HUDEP-2 (cell line): ENCODE results near the gene PROZ.
A peak's percentile ranks its signal among the peaks of the same experiment; 100 is the strongest.
"Not testable (repeated sequence)": the region's sequence is repeated elsewhere in the genome, so short reads cannot be mapped to it uniquely, and the experiment has no call there.

Experiments used
- DNase-seq, 76 experiments: peaks; one replicate each; lab custom pipeline; 2025; ENCODE audit not compliant: unreplicated experiment in 76 of 76; lab: John Stamatoyannopoulos, UW

Gene PROZ

DNA sequence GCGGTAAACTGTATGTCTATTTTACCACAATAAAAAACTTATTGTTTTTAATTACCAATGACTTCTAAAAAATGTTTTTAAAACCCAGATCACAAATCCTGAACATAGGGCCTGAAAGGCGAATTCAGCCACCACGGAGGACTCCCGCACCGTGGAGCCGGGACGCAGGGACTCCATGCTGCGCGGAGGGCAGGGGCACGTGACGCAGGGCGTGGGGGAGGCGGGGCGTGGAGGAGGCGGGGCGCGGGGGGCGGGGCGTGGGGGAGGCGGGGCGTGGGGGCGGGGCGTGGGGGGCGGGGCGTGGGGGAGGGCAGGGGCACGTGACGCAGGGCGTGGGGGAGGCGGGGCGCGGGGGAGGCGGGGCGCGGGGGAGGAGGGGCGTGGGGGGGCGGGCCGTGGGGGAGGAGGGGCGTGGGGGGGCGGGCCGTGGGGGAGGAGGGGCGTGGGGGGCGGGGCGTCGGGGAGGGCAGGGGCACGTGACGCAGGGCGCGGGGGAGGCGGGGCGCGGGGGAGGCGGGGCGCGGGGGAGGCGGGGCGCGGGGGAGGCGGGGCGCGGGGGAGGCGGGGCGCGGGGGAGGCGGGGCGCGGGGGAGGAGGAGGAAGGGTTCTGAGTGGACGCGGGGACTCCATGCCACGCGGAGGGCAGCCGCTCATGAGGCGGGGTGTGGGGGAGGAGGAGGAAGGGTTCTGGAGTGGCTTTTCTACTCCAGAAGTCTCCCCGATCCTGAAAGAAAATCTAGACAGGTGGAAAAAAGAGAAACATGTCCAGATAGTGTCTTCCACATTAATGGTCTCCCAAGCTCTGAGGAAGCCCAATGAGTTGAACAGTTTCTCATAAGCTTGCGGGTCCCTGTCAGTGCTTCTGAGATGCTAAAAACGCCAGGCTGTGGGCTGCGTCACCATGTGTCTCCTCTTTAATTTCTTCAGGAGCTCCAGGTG is 4.4 kb upstream of the PROZ start:
- DNase-seq = peak in 69 of 76 experiments; percentile 6 to 83 (median 59)

GRCh38 chr13:113155201-113155600 is 3.2 kb upstream of the PROZ start:
- no peak for DNase-seq

DNA sequence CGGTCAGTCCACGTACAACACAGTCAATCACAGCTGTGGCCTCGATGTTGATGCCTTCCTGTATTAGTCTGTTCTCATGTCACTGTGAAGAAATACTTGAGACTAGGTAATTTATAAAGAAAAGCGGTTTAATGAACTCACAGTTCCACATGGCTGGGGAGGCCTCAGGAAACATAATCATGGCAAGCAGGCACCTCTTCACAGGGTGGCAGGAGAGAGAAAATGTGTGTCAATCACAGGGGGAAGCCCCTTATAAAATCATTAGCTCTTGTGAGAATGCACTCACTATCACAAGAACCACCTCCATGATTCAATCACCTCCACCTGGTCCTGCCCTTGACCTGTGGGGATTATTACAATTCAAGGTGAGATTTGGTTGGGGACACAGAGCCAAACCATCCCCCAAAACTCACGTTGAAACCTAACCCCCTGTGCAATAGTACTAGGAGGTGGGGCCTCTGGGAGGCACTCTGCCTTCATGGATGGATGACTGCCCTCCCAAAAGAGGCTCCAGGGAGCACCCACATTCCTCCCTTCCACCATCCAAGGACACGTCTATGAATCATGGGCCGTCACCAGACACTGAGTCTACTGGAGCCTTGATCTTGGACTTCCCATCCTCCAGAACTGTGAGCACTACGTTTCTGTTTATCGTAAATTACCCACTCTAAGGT is 2.3 kb upstream of the PROZ start:
- DNase-seq = no peak

- DNase-seq = peak in 6 of 76 experiments; percentile 4 to 24 (median 14)
These were observed 1.1 kb upstream of the PROZ start for GRCh38 chr13:113157206-113157928.

DNA sequence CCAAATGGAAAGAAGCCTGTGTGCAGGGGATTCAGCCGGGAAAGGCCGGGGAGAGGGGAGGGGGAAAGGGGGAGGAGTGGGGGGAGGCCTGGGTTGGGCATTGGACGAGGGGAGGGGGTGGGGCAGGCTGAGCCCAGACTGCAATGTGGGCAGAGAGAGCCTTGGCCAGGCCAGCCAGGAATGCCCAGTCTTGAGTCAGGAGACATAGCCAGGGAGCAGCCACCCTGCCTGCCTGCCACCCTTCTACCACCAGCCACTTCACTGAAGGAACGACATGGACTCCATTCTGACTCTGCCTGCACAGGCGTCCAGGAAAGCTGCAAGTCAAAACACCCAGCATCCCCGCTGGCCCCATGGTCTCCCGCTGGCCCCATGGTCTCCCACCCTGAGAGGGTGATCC is 498 bp downstream of the PROZ start:
- no peak for DNase-seq

DNA sequence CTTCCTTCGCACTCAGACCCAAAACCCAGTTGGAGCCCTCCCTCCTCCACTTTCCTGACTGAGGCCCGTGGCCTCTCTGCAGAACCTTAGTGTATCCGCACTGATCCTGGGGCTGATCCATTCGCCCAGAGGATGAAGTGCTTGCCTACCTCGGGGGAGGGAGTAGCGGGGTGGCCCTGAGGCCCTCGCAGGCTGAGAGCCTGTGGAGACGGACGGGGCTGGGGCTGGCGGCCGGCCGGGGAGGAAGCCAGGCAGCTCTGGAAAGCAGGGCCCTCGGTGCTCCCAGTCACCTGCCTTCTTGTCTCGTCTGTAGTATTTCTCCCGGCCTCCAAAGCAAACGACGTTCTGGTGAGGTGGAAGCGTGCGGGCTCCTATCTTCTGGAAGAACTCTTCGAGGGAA is 1.3 kb downstream of the PROZ start:
- no peak for DNase-seq

GRCh38 chr13:113160983-113161382 is 2.5 kb downstream of the PROZ start:
- DNase-seq = no peak

DNA sequence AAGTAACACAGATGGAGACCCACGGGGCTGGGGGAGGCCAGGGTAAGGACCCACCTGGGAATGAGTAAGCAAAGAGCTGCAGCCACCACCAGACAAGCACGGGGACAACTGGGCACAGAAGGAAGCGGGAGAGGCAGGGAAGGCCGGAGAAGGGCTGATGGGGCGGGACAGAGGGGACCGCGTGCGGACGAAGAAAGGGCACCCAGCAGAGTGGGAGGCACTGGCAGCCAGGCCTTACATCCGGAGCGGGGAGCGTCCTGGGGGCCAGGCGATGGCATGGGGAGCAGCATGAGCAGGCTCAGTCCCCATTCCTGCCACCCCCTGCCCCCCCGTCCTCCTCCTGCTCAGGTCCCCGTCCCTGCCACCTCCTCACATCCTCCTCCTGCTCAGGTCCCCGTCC is 3.0 kb downstream of the PROZ start:
- DNase-seq = no peak

DNA sequence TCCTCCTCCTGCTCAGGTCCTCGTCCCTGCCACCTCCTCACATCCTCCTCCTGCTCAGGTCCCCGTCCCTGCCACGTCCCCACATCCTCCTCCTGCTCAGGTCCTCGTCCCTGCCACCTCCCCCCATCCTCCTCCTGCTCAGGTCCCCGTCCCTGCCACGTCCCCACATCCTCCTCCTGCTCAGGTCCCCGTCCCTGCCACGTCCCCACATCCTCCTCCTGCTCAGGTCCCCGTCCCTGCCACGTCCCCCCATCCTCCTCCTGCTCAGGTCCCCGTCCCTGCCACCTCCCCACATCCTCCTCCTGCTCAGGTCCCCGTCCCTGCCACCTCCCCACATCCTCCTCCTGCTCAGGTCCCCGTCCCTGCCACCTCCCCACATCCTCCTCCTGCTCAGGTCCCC is 3.5 kb downstream of the PROZ start:
- not testable (repeated sequence) for DNase-seq

DNA sequence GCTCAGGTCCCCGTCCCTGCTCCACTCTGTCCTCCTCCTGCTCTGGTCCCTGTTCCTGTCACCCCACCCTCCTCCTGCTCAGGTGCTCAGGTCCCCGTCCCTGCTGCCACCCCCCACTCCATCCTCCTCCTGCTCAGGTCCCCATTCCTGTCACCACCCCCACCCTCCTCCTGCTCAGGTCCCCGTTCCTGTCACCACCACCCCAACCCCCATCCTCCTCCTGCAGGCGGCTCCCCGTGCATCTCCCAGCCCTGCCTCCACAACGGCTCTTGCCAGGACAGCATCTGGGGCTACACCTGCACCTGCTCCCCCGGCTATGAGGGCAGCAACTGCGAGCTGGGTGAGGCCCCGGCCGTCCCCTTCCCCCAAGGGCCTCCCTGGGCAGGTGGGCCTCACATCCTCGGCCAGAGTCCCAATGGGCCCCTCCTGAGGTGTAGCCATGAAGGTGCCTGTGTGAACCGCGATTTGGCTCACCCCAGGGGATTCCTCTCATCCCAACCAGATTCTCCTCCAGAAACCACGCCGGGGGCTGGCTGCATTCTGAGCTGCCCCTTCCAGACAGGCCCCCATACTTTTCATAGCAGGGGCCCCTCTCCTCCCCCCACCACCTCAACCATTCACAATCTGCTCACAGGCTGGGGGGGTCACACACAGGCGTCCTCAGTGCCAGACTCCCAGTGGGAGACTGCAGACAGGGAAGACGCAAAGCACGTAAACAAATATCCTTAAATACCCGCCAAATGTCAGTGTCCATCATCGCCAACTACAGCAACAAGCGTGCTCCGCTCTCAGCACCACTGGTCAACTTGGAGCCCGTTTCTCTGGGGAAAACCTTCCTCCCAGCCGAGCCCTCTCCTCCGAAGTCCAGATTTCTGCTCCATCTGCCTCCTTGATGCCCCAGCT is 4.6 kb downstream of the PROZ start:
- no peak for DNase-seq

- DNase-seq = no peak
These were observed 6.0 kb downstream of the PROZ start for GRCh38 chr13:113164492-113164891.

GRCh38 chr13:113166266-113166665 is 7.8 kb downstream of the PROZ start:
- DNase-seq = no peak

DNA sequence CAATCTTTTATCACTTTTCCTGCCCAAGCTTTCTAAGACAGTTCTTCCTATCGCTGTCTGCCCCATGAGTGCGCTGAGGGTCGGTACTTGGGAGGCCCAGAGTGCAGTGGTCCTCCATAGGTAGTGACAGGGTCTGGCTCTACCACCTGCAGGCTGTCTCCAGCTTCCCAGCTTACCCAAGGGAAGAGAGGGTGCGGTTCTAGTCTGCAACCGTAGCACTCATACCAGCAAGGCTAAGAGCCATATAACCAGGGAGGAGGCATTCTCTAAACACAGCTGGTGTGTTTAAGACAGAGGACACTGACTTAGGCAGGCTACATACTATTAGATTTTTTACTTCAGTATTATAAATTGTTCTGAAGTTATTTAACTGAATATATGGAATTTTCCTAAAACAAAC is 8.2 kb downstream of the PROZ start:
- no peak for DNase-seq

GRCh38 chr13:113167155-113167554 is 8.7 kb downstream of the PROZ start:
- no peak for DNase-seq

GRCh38 chr13:113167575-113167974 is 9.1 kb downstream of the PROZ start:
- no peak for DNase-seq

- DNase-seq = no peak
These were observed 9.8 kb downstream of the PROZ start for GRCh38 chr13:113168211-113168610.

DNA sequence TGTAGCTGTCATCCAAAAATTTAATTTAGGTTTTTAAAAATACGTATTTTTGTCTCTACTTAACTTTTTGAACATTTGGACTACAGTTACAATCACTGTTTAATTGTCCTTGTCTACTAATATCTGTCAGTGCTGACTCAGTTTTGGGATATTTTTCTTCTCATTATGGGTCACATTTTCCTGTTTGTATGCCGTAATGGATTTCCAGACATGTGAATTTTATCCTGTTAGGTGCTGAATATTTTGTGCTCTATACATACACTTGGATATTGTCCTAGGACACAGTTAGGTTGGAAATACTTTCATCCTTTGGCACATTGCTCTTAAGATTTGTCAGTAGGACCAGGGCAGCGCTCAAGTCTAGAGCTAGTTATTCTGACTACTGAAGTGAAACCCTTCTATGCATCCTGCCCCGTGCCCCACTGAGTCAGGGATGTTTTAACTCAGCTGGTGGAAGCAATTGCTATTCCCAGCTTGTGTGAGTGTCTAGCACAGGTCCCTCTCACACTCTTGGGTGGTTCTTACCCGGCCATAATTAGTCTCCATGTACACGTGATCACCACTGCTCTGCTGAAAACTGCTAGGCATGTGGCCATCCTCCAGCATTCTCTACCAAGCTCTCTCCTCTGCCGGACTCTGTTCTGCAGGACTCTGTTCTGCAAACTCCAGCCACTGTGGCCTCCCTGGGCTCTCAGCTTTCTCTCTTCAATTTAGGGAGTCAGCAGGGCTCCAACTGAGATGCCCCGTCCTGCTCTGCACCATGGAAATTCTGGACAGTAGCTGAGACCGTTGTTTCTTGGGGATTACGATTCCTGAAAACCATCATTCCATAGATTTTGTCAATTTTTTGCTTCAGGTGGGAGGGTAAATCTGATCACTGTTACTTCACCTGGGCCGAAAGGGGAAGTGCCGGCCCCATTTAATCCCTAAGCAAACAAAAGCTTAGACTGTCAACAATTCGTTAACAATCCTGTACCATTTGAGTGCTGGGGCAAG is 11.1 kb downstream of the PROZ start:
- DNase-seq = no peak

DNA sequence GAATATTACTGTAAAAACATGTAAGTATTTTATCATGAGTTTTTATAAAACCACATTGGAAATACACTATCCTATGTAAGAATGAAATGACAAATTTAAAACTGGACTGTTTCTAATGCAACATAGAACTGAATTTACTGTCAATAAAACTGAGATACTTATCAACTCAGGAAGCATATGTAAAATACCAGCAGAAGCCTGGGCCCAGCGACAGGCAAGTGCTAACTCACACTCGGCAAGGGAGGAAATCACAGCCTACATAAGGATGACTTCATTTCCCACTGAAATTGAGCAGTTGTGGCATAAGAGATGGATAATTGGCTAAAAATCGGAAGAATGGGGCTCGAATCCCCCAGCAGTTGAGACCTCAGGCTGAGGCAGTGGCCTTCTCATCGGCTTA is 12.1 kb downstream of the PROZ start:
- DNase-seq = no peak
